Activated CD8-positive, alpha-beta T cell treated with anti-CD3 and anti-CD28 coated beads for 36 hours (primary cell): ENCODE results near the gene FAM3C. TPM values are rescaled to one million over a fixed set of nuclear protein-coding genes. Genes with fewer than 3 reads are reported as not detected.

Experiments
- ATAC-seq: fragments of 200-7000 bp; cut with Tn5 transposase; one replicate; pipeline ENCODE4 v1.10.0; 2021; ENCODE audit warnings: mild to moderate bottlenecking, moderate library complexity
- CTCF ChIA-PET: fragments of 350-600 bp; sonication (Branson Sonifier 250); formaldehyde crosslinking; loops from one replicate; lab custom pipeline; 2021; ENCODE audit warnings: antibody characterized with exemption; lab: Charles Lee
- POLR2A ChIA-PET: fragments of 350-600 bp; sonication (Branson Sonifier 250); formaldehyde crosslinking; loops from one replicate; lab custom pipeline; 2021; ENCODE audit warnings: antibody characterized with exemption; lab: Charles Lee
- DNase-seq: peaks from one replicate; pipeline ENCODE4 v3.0.0-alpha.2; 2020
- H3K27ac Mint-ChIP-seq: one replicate; pipeline ENCODE4 v1.8.0; 2021; ENCODE audit warnings: mild to moderate bottlenecking, mixed read lengths
- H3K27me3 Mint-ChIP-seq: one replicate; pipeline ENCODE4 v1.8.0; 2021; ENCODE audit warnings: mixed read lengths
- H3K36me3 Mint-ChIP-seq: one replicate; pipeline ENCODE4 v1.8.0; 2021; ENCODE audit warnings: low read depth, mixed read lengths
- H3K4me1 Mint-ChIP-seq: one replicate; pipeline ENCODE4 v1.8.0; 2021; ENCODE audit warnings: low read depth, mixed read lengths
- H3K4me3 Mint-ChIP-seq: one replicate; pipeline ENCODE4 v1.8.0; 2021; ENCODE audit warnings: mild to moderate bottlenecking, moderate library complexity, mixed read lengths
- H3K9me3 Mint-ChIP-seq: one replicate; pipeline ENCODE4 v1.8.0; 2021; ENCODE audit warnings: mixed read lengths
- intact Hi-C: fragments of 100-400 bp; cut with micrococcal nuclease; formaldehyde crosslinking; loops from one replicate; pipeline ENCODE4 v1.10.0; 2022
- total RNA-seq, 2 experiments: library from RNA; stranded (reverse); gene quantifications; one replicate each; pipeline ENCODE4 v1.2.3, GENCODE V29; 2021
- TF ChIP-seq, protein P1 (sequence below): fragments of 200-600 bp; IDR thresholded peaks from one replicate; pipeline ENCODE4 v1.8.0; 2022; ENCODE audit warnings: antibody characterized with exemption, mild to moderate bottlenecking

The FAM3C gene
- total RNA-seq, 2 experiments from 2014 or later = 18.6 to 19.1 TPM

DNA sequence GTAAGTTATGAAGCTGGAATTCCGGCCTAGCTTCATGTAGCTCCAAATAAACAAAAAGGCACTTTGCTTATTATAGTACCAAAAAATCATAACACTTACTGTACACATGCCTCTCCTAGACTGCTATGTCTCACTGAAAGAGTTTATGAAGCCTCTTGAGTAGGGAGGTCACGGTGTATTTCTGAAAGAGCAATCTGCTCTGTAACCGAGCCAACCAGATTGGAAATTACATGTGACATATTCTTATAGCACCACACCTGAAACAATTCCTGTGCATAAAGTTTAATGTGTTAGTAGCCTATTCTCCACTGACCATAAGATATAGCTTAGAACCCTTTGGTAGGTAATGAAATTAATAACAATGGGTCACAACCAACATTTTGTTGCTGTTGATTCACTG lies 1.3 kb upstream of the FAM3C start:
- DNase-seq (no peak), ATAC-seq (no peak)
- TF ChIP-seq, protein P1, sequence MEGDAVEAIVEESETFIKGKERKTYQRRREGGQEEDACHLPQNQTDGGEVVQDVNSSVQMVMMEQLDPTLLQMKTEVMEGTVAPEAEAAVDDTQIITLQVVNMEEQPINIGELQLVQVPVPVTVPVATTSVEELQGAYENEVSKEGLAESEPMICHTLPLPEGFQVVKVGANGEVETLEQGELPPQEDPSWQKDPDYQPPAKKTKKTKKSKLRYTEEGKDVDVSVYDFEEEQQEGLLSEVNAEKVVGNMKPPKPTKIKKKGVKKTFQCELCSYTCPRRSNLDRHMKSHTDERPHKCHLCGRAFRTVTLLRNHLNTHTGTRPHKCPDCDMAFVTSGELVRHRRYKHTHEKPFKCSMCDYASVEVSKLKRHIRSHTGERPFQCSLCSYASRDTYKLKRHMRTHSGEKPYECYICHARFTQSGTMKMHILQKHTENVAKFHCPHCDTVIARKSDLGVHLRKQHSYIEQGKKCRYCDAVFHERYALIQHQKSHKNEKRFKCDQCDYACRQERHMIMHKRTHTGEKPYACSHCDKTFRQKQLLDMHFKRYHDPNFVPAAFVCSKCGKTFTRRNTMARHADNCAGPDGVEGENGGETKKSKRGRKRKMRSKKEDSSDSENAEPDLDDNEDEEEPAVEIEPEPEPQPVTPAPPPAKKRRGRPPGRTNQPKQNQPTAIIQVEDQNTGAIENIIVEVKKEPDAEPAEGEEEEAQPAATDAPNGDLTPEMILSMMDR = no peak
- ChIA-PET POLR2A (interaction anchor here (1.0 to 1.2 kb wide), 2 partner anchors 9 to 134 kb away, joined by 3 to 4 read pairs; no protein-coding TSS in a partner anchor), CTCF (interaction anchor here (0.8 to 6.0 kb wide), 10 partner anchors 8 to 150 kb away, joined by 3 to 83 read pairs (median 18); no protein-coding TSS in a partner anchor)
- Mint-ChIP-seq H3K9me3 (peaks cover 2% of the 10 kb centered on the region), H3K27me3 (no peaks in the 10 kb centered on the region), H3K27ac (no peak overlapping the region), H3K4me3 (peak overlapping the region; percentile 28), H3K4me1 (peaks cover 28% of the 10 kb centered on the region), H3K36me3 (peaks cover 13% of the 10 kb centered on the region)
- intact Hi-C loops = no loop called here

DNA sequence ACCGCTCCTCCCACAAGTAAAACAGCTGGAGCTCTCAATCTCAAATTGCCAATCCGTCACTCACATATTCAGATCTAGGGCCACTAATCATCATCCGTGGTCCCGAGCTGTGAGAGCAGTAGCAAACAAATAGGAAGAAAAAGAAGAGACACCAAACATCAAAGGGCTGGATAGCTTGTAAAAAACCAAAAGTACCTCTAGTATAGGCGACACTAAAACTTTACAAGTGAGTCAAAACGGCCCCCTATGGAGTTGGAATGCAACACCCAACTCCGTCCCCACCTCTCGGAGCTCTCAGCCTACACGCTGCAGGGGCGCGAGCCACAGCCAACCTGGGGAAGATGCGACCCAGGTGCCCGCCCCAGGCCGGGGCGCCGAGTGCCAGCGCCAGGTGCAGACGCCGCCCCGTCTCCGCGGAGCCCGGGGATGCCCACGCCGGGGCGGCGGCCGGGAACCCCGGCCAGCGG lies 581 bp downstream of the FAM3C start:
- Mint-ChIP-seq H3K9me3 (peaks cover 2% of the 10 kb centered on the region), H3K4me3 (peak overlapping the region; percentile 76), H3K27me3 (no peaks in the 10 kb centered on the region), H3K4me1 (peaks cover 43% of the 10 kb centered on the region), H3K36me3 (peaks cover 24% of the 10 kb centered on the region), H3K27ac (peak overlapping the region; percentile 77)
- DNase-seq = peak; percentile 69
- ATAC-seq = peak; percentile 60
- intact Hi-C loops = no loop called here
- TF ChIP-seq, protein P1 = no peak
- ChIA-PET POLR2A (interaction anchor here (0.6 to 2.9 kb wide), 12 partner anchors 9 to 150 kb away, joined by 3 to 13 read pairs (median 3); no protein-coding TSS in a partner anchor), CTCF (interaction anchor here (0.7 to 6.0 kb wide), 15 partner anchors 11 to 152 kb away, joined by 3 to 83 read pairs (median 10); no protein-coding TSS in a partner anchor)

GRCh38 chr7:121394709-121395140 lies 1.4 kb downstream of the FAM3C start:
- H3K27ac Mint-ChIP-seq = peak overlapping the region; percentile 66
- intact Hi-C loops = no loop called here
- peaks cover 2% of the 10 kb centered on the region for H3K9me3 Mint-ChIP-seq
- H3K27me3 Mint-ChIP-seq = no peaks in the 10 kb centered on the region
- H3K4me1 Mint-ChIP-seq = peaks cover 50% of the 10 kb centered on the region
- DNase-seq (peak; percentile 20), ATAC-seq (no peak)
- TF ChIP-seq, protein P1 = no peak
- H3K36me3 Mint-ChIP-seq = peaks cover 24% of the 10 kb centered on the region
- peak overlapping the region; percentile 52 for H3K4me3 Mint-ChIP-seq
- CTCF ChIA-PET = interaction anchor here (1.1 to 6.0 kb wide), 6 partner anchors 11 to 153 kb away, joined by 3 to 83 read pairs (median 22); no protein-coding TSS in a partner anchor
- POLR2A ChIA-PET = interaction anchor here (0.8 to 2.9 kb wide), 2 partner anchors 9 to 18 kb away, joined by 3 to 13 read pairs; no protein-coding TSS in a partner anchor

GRCh38 chr7:121393005-121393366 lies 3.1 kb downstream of the FAM3C start:
- POLR2A ChIA-PET = interaction anchor here (0.6 kb wide), 1 partner anchor 79 kb away, joined by 3 read pairs; no protein-coding TSS in a partner anchor
- TF ChIP-seq, protein P1 = no peak
- H3K27me3 Mint-ChIP-seq = no peaks in the 10 kb centered on the region
- ATAC-seq (no peak), DNase-seq (no peak)
- peaks cover 67% of the 10 kb centered on the region for H3K4me1 Mint-ChIP-seq
- intact Hi-C loops = no loop called here
- CTCF ChIA-PET = interaction anchor here (1.0 to 6.0 kb wide), 2 partner anchors 10 to 152 kb away, joined by 3 to 83 read pairs; no protein-coding TSS in a partner anchor
- H3K4me3 Mint-ChIP-seq = no peak overlapping the region
- peaks cover 2% of the 10 kb centered on the region for H3K9me3 Mint-ChIP-seq
- peaks cover 24% of the 10 kb centered on the region for H3K36me3 Mint-ChIP-seq
- no peak overlapping the region for H3K27ac Mint-ChIP-seq
